A673 (cell line): ENCODE measurements around the gene ARHGAP4. TPM values are rescaled to one million over a fixed set of nuclear protein-coding genes. Genes with fewer than 3 reads are reported as not detected.

Experiments
- BruUV-seq: library from RNA; stranded (reverse); fragments of 400-500 nt; replicated peaks from 2 replicates; lab custom pipeline; 2021; lab: Mats Ljungman, UMichigan
- CTCF ChIA-PET: fragments of 300-600 bp; sonication (Branson Sonifier 250); formaldehyde crosslinking; loops from one replicate; lab custom pipeline; 2022; ENCODE audit warnings: antibody characterized with exemption; lab: Charles Lee
- POLR2A ChIA-PET: fragments of 300-600 bp; sonication (Branson Sonifier 250); formaldehyde crosslinking; loops from one replicate; lab custom pipeline; 2022; ENCODE audit warnings: antibody characterized with exemption; ENCODE audit not compliant: low non-redundant PET; lab: Charles Lee
- DNase-seq: peaks from one replicate; pipeline ENCODE4 v3.0.0-alpha.2; 2015; ENCODE audit warnings: low spot score
- H3K27ac ChIP-seq: fragments of 200-600 bp; sonication (generic); 2 replicates; pipeline ENCODE4 v1.5.1; 2016; ENCODE audit warnings: mixed run types, low read depth, mild to moderate bottlenecking, mixed read lengths, antibody characterized with exemption, low read length; ENCODE audit not compliant: poor library complexity, severe bottlenecking
- H3K27me3 ChIP-seq: fragments of 200-600 bp; sonication (generic); replicated peaks from 2 replicates; pipeline ENCODE4 v1.6.1; 2017; ENCODE audit warnings: mixed run types, low read depth, mild to moderate bottlenecking, mixed read lengths, antibody characterized with exemption, low read length; ENCODE audit not compliant: insufficient read depth, poor library complexity
- H3K36me3 ChIP-seq: fragments of 200-600 bp; sonication (generic); 2 replicates; pipeline ENCODE4 v1.6.1; 2016; ENCODE audit warnings: mixed run types, mild to moderate bottlenecking, mixed read lengths, antibody characterized with exemption, low read length; ENCODE audit not compliant: insufficient read depth, poor library complexity, severe bottlenecking
- H3K4me1 ChIP-seq: fragments of 200-600 bp; sonication (generic); 2 replicates; pipeline ENCODE4 v1.6.1; 2017; ENCODE audit warnings: mixed run types, mild to moderate bottlenecking, mixed read lengths, antibody characterized with exemption, low read length; ENCODE audit not compliant: insufficient read depth, poor library complexity, severe bottlenecking
- H3K4me3 ChIP-seq: fragments of 200-600 bp; sonication (generic); 2 replicates; pipeline ENCODE4 v1.5.1; 2016; ENCODE audit warnings: low read depth, mixed run types, mild to moderate bottlenecking, mixed read lengths, low read length; ENCODE audit not compliant: poor library complexity, severe bottlenecking
- H3K9me3 ChIP-seq: fragments of 200-600 bp; sonication (generic); 2 replicates; pipeline ENCODE4 v1.6.1; 2016; ENCODE audit warnings: mixed run types, low read depth, mild to moderate bottlenecking, mixed read lengths, antibody characterized with exemption, low read length; ENCODE audit not compliant: poor library complexity, severe bottlenecking
- EZH2 ChIP-seq: fragments of 200-600 bp; sonication (generic); IDR thresholded peaks from 2 replicates; pipeline ENCODE4 v1.6.1; 2017; ENCODE audit warnings: borderline replicate concordance, low read depth, mild to moderate bottlenecking, mixed read lengths, antibody characterized with exemption, low read length; ENCODE audit not compliant: poor library complexity, severe bottlenecking
- intact Hi-C: fragments of 100-400 bp; cut with micrococcal nuclease; formaldehyde crosslinking; loops from one replicate; pipeline ENCODE4 v1.10.0; 2022; ENCODE audit not compliant: unreplicated experiment
- total RNA-seq: library from RNA; stranded (reverse); gene quantifications from 2 replicates; pipeline ENCODE4 v1.2.3, GENCODE V29; 2021
- TF ChIP-seq, protein P1 (sequence below): fragments of 300-800, 200-600 bp; sonication (generic); conservative IDR thresholded peaks from 2 replicates; pipeline ENCODE4 v1.5.1; 2017; ENCODE audit warnings: low read depth, mild to moderate bottlenecking, antibody characterized with exemption, low read length, moderate library complexity, mixed read lengths

The ARHGAP4 gene
- total RNA-seq, 1 experiment from 2014 or later = 43.0 TPM

DNA sequence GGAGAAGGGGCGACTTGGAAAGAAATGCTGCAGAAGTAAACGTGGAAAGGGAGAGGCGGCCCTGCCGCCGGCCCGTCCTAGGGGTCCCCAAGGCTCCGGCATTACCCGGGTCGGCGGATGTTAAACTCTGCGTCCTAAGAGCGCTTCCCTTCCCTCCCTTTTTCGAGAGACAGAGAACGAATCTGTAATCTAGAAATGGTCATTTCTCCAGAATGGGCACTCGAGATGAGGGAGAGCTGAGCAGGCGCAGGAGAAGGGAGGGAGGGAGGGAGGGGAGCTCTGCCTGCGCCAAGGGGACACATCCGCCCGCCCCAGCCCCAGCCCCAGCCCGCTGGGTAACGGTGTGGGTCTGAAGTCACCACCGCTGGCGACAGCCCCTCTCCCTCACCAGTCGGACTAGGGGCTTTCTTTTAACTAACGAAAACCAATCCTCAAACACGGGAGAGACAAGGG is 43.9 kb upstream of the ARHGAP4 start:
- DNase-seq = no peak
- no peaks in the 10 kb centered on the region for H3K36me3 ChIP-seq
- POLR2A ChIA-PET = interaction anchor here (0.8 kb wide), 1 partner anchor 401 kb away, joined by 11 read pairs; no protein-coding TSS in a partner anchor
- no TSS peak for BruUV-seq
- TF ChIP-seq, protein P1, sequence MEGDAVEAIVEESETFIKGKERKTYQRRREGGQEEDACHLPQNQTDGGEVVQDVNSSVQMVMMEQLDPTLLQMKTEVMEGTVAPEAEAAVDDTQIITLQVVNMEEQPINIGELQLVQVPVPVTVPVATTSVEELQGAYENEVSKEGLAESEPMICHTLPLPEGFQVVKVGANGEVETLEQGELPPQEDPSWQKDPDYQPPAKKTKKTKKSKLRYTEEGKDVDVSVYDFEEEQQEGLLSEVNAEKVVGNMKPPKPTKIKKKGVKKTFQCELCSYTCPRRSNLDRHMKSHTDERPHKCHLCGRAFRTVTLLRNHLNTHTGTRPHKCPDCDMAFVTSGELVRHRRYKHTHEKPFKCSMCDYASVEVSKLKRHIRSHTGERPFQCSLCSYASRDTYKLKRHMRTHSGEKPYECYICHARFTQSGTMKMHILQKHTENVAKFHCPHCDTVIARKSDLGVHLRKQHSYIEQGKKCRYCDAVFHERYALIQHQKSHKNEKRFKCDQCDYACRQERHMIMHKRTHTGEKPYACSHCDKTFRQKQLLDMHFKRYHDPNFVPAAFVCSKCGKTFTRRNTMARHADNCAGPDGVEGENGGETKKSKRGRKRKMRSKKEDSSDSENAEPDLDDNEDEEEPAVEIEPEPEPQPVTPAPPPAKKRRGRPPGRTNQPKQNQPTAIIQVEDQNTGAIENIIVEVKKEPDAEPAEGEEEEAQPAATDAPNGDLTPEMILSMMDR = no peak
- TF ChIP-seq EZH2 = no peak
- H3K27me3 ChIP-seq = no peaks in the 10 kb centered on the region
- CTCF ChIA-PET = interaction anchor here (1.1 to 1.4 kb wide), 2 partner anchors 22 to 44 kb away, joined by 3 read pairs; no protein-coding TSS in a partner anchor
- no peaks in the 10 kb centered on the region for H3K9me3 ChIP-seq
- peak overlapping the region; percentile 86 for H3K4me3 ChIP-seq
- H3K27ac ChIP-seq = peak overlapping the region; percentile 72
- H3K4me1 ChIP-seq = peaks cover 26% of the 10 kb centered on the region
- intact Hi-C loops = loop anchor here (10.0 kb wide), 1 partner anchor 425 kb away; the partner anchor contains the start of gene RPL10

DNA sequence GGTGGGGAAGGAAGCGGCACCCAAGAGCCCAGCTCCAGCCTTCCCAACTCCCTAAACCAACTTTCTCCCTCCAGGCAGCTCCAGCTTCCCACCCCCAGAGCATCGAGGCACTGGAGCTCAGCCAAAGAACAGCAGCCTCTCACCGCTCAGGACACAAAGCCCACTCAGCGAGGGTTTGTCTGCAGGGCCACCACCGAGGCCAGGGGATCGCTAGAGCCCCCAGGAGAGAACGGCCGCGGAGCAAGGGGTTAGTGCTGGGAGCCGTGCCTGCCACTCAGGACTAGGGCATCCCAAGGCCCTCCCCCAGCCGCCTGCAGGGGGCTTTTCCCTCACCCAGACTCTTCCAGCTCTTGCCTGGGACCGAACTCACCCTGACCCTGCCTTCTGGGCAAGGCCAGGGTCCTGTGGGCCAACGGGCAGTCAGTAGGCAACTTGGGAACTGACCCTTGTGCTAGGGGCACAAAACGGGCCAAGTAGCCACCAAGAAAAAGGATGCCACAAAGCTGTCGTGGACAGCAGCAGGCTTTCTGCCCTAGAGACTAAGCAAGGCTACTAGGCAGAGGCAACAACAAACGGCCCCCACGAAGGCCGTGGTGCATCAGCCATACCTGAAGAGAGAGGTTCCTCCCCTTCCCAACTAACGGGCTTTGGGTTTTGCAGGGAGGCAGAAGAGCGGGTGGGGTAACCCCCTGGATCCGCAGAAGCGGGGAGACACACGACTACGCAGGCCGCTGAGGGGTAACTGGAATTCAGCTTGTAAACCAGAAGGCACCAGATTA is 43.2 kb upstream of the ARHGAP4 start:
- ChIA-PET CTCF (interaction anchor here (1.1 kb wide), 1 partner anchor 21 kb away, joined by 3 read pairs; no protein-coding TSS in a partner anchor), POLR2A (no interaction called here)
- no peaks in the 10 kb centered on the region for H3K9me3 ChIP-seq
- no peak for TF ChIP-seq EZH2
- TF ChIP-seq, protein P1 = no peak
- intact Hi-C loops = no loop called here
- peak overlapping the region; percentile 72 for H3K27ac ChIP-seq
- DNase-seq = no peak
- peak overlapping the region; percentile 86 for H3K4me3 ChIP-seq
- H3K27me3 ChIP-seq = no peaks in the 10 kb centered on the region
- H3K36me3 ChIP-seq = peaks cover 4% of the 10 kb centered on the region
- peaks cover 26% of the 10 kb centered on the region for H3K4me1 ChIP-seq
- no TSS peak for BruUV-seq

DNA sequence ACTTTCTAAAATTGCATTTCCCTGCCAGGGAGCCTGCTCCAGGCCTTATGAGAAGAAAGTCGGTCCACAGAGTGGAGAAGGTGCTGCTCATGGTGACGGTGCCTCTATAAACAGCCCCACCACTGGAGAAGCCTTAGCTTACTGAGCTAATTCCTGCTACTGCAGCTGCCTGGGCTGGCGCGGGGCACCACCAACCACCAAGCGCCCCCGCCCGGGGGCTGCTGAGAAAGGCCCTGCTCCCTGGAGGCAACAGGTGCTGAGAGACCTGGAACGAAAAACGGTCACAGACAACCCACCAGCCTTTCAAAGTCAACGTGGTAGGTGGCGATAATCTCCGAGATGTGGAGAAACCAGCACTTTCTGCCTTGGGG is 42.7 kb upstream of the ARHGAP4 start:
- DNase-seq = peak; percentile 42
- POLR2A ChIA-PET = no interaction called here
- no peaks in the 10 kb centered on the region for H3K9me3 ChIP-seq
- peak overlapping the region; percentile 21 for H3K27ac ChIP-seq
- CTCF ChIA-PET = no interaction called here
- H3K36me3 ChIP-seq = peaks cover 5% of the 10 kb centered on the region
- TF ChIP-seq, protein P1 = 0 out of 2 replicates have a peak, but pooled peaks have one; percentile 17
- TF ChIP-seq EZH2 = no peak
- no TSS peak for BruUV-seq
- H3K27me3 ChIP-seq = no peaks in the 10 kb centered on the region
- H3K4me1 ChIP-seq = peaks cover 26% of the 10 kb centered on the region
- intact Hi-C loops = no loop called here
- H3K4me3 ChIP-seq = peak overlapping the region; percentile 86
